GM18526 (cell line): Measurements from ENCODE around the gene ANXA2R.
A peak's percentile ranks its signal among the peaks of the same experiment; 100 is the strongest.

Source experiments
- POLR2A ChIP-seq: IDR thresholded peaks from 3 replicates; pipeline ENCODE4 v1.6.1; 2011; ENCODE audit not compliant: insufficient read length; ENCODE audit errors: extremely low read depth

ANXA2R gene

GRCh38 chr5:43040287-43041098 is at the start of gene ANXA2R:
Gene ANXA2R (minus strand): TSS chr5:43040319. CDS start chr5:43040046, 273 bp downstream.
- peak; percentile 26 for TF ChIP-seq POLR2A

GRCh38 chr5:43085453-43085852 is 45.3 kb upstream of the ANXA2R start:
- TF ChIP-seq POLR2A: no peak

GRCh38 chr5:43078956-43079355 is 38.8 kb upstream of the ANXA2R start:
- TF ChIP-seq POLR2A: no peak

GRCh38 chr5:43075319-43076293 is 35.5 kb upstream of the ANXA2R start:
- no peak for TF ChIP-seq POLR2A

- TF ChIP-seq POLR2A: no peak
Observed at GRCh38 chr5:43074987-43075318, 34.8 kb upstream of the ANXA2R start.

GRCh38 chr5:43073597-43074546 is 33.8 kb upstream of the ANXA2R start:
- TF ChIP-seq POLR2A: no peak

GRCh38 chr5:43068037-43068436 is 27.9 kb upstream of the ANXA2R start:
- no peak for TF ChIP-seq POLR2A

GRCh38 chr5:43066799-43067741 is 27.0 kb upstream of the ANXA2R start:
- peak; percentile 37 for TF ChIP-seq POLR2A

GRCh38 chr5:43065948-43066798 is 26.1 kb upstream of the ANXA2R start:
- peak; percentile 59 for TF ChIP-seq POLR2A

GRCh38 chr5:43065387-43065947 is 25.3 kb upstream of the ANXA2R start:
- TF ChIP-seq POLR2A: no peak

GRCh38 chr5:43063721-43064171 is 23.6 kb upstream of the ANXA2R start:
- no peak for TF ChIP-seq POLR2A

- TF ChIP-seq POLR2A: no peak
Observed at GRCh38 chr5:43061352-43062075, 21.4 kb upstream of the ANXA2R start.
